ENCODE results near the gene SPOCK2.
"Not testable (repeated sequence)": the region's sequence is repeated elsewhere in the genome, so short reads cannot be mapped to it uniquely, and the experiment has no call there.

Gene SPOCK2

GRCh38 chr10:72037266-72037665 is 51.1 kb downstream of the SPOCK2 start:
- ChIA-PET POLR2A (ENCODE audit: low non-redundant PET) (no interaction called here), CTCF (interaction anchor here (1.1 kb wide), 1 partner anchor 141 kb away, joined by 3 read pairs; no protein-coding TSS in a partner anchor)
- DNase-seq (ENCODE audit: low spot score): no peak
- no peak overlapping the region for H3K27ac ChIP-seq
- no peak for TF ChIP-seq CTCF (conservative IDR thresholded peaks at IDR 0.05; ENCODE audit: low read depth)

- CTCF ChIA-PET: interaction anchor here (0.5 to 0.7 kb wide), 2 partner anchors 337 to 1897 kb away, joined by 3 to 7 read pairs; no protein-coding TSS in a partner anchor
- no peak for DNase-seq (ENCODE audit: low spot score)
- POLR2A ChIA-PET (ENCODE audit: low non-redundant PET): no interaction called here
- TF ChIP-seq CTCF (conservative IDR thresholded peaks at IDR 0.05; ENCODE audit: low read depth): no peak
- no peak overlapping the region for H3K27ac ChIP-seq
Observed at GRCh38 chr10:72035252-72035887, 53.0 kb downstream of the SPOCK2 start.

GRCh38 chr10:72034761-72035160 is 53.6 kb downstream of the SPOCK2 start:
- no peak for TF ChIP-seq CTCF (conservative IDR thresholded peaks at IDR 0.05; ENCODE audit: low read depth)
- H3K27ac ChIP-seq: no peak overlapping the region
- ChIA-PET CTCF (interaction anchor here (0.6 kb wide), 1 partner anchor 333 kb away, joined by 4 read pairs; no protein-coding TSS in a partner anchor), POLR2A (ENCODE audit: low non-redundant PET) (no interaction called here)
- no peak for DNase-seq (ENCODE audit: low spot score)

GRCh38 chr10:72034040-72034499 is 54.3 kb downstream of the SPOCK2 start:
- CTCF ChIA-PET: interaction anchor here (0.6 to 0.7 kb wide), 2 partner anchors 312 to 334 kb away, joined by 4 read pairs; no protein-coding TSS in a partner anchor

GRCh38 chr10:72032409-72033162 is 55.8 kb downstream of the SPOCK2 start:
- DNase-seq (ENCODE audit: low spot score); POLR2A ChIA-PET (ENCODE audit: low non-redundant PET); H3K27ac ChIP-seq: not testable (repeated sequence)
- CTCF ChIA-PET: interaction anchor here (0.6 kb wide), 1 partner anchor 843 kb away, joined by 3 read pairs; no protein-coding TSS in a partner anchor

More at GRCh38 chr10:72034040-72034499, 54.3 kb downstream of the SPOCK2 start:
- no peak for TF ChIP-seq CTCF (conservative IDR thresholded peaks at IDR 0.05; ENCODE audit: low read depth)
- POLR2A ChIA-PET (ENCODE audit: low non-redundant PET): no interaction called here
- DNase-seq (ENCODE audit: low spot score): no peak
- H3K27ac ChIP-seq: no peak overlapping the region

GRCh38 chr10:72031706-72032105 is 56.6 kb downstream of the SPOCK2 start:
- DNase-seq (ENCODE audit: low spot score): no peak
- POLR2A ChIA-PET (ENCODE audit: low non-redundant PET): no interaction called here
- TF ChIP-seq CTCF (conservative IDR thresholded peaks at IDR 0.05; ENCODE audit: low read depth): no peak
- H3K27ac ChIP-seq: no peak overlapping the region
- CTCF ChIA-PET: interaction anchor here (0.6 to 1.0 kb wide), 2 partner anchors 33 to 135 kb away, joined by 5 read pairs; no protein-coding TSS in a partner anchor

All from RWPE1 (cell line).